NCI-H460 (cell line): ENCODE data around the gene HOATZ. TPM values are rescaled to one million over a fixed set of nuclear protein-coding genes. Genes with fewer than 3 reads are reported as not detected.
A peak's percentile ranks its signal among the peaks of the same experiment; 100 is the strongest.

Experiments
- DNase-seq: peaks from one replicate; pipeline ENCODE4 v3.0.0-alpha.2; 2016; ENCODE audit warnings: low read depth; ENCODE audit errors: extremely low read depth
- total RNA-seq: library from RNA; depleted of rRNA; stranded (reverse); fragments of >200 nt; shearing (Covaris generic); gene quantifications from 2 replicates; pipeline ENCODE4 v1.2.3, GENCODE V29; 2014

The HOATZ gene
- total RNA-seq, 1 experiment from 2014 or later: not detected

- DNase-seq: no peak
Observed at GRCh38 chr11:111542606-111543275, 28.2 kb downstream of the HOATZ start.

DNA sequence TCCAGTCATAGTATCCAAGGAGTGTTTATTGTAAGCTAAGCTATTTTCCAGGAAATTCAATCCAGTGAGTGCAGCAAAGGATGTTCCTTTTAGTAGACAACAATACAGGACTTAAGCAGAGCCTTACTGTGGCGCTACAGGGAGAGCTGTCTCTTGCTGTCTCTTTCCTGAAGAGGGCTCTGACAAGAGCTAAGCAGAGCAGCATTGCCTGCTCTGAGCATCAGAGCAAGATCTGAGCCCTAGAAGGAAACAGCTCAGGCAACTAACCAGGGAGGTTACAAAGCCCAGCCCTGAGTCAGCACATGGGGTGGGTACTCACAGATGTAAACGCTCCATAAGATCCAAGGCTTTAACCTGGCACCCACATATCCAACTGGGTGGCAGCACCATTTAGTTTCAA is 33.9 kb downstream of the HOATZ start:
- DNase-seq: no peak

DNA sequence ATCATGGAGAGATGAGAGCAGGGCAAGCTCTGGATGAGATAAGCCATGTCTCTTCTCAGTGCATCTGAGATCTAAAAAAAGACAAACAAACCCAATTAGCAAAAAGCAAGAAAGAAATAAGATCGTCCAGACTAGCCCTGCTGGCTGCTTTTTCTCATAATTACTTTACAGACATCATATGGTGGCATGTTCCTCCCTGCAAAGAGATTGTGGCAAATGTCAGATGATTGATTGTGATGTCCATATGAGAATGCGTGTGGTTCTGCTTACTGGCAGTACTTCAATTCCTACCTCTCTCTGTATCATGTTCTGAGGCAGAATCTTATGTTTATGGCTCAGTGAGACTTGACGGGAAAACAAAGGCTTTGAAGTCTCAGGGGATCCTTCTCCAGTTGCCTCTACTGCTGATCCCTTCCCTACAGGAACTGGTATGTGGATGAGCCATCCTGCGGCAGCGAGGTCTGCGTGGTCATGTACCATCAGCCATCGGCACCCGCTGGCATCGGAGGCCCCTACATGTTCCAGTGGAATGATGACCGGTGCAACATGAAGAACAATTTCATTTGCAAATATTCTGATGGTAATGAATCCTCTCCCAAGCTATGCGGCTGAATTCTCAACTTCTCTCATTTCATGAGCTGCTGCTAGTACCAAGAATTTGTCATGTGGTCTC is 34.8 kb downstream of the HOATZ start:
- DNase-seq: no peak

- DNase-seq: no peak
Observed at GRCh38 chr11:111549869-111550203, 35.3 kb downstream of the HOATZ start.

DNA sequence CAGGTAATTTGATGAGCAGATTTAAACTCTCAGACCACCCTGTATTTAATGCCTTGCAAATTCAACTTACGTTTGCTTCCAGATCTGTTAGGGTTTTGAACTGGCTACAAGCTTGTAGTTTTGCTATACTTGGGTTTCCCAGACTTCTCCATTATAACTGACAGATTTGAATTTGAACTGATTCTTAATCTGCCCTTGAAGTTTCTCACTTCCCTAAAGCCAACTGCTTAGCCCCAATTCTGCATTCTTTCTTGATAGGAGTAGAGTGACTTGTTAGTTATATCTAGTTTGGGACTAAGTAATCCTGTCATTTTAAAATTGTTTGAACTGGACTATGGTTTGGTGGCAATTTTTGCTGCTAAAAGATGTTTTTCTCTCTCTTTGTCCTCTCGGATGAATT is 35.7 kb downstream of the HOATZ start:
- no peak for DNase-seq

- DNase-seq: no peak
Observed at GRCh38 chr11:111554532-111554931, 40.0 kb downstream of the HOATZ start.

- no peak for DNase-seq
Observed at GRCh38 chr11:111555255-111555654, 40.7 kb downstream of the HOATZ start.

DNA sequence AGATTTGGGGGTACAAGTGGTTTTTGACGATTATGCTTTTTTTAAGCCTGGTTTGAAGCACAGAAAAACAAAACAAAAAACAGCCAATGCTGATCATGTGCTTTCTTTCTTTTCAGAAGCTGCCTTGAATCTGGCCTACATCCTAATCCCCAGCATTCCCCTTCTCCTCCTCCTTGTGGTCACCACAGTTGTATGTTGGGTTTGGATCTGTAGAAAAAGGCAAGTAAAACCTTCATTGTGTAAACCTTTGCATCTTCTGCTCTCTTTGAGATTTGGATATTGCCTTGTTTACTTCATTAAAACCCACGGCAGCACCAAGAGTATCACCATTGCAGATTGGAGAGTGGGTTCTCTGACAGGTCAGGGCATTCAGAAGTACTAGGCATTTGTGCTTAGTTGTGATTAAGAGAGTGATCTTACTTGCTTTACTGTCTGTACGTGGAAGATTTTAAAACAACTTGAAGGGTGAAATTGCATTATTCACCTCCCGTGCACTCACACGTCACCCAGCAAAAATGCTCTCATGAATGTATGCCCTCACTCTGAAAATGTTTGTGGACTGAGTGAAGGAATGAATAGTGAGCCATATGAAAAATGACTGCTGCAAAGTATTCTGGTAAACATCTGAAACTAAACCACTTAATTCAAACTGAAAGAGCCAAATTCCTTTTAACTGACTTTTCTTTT is 43.0 kb downstream of the HOATZ start:
- DNase-seq: no peak

DNA sequence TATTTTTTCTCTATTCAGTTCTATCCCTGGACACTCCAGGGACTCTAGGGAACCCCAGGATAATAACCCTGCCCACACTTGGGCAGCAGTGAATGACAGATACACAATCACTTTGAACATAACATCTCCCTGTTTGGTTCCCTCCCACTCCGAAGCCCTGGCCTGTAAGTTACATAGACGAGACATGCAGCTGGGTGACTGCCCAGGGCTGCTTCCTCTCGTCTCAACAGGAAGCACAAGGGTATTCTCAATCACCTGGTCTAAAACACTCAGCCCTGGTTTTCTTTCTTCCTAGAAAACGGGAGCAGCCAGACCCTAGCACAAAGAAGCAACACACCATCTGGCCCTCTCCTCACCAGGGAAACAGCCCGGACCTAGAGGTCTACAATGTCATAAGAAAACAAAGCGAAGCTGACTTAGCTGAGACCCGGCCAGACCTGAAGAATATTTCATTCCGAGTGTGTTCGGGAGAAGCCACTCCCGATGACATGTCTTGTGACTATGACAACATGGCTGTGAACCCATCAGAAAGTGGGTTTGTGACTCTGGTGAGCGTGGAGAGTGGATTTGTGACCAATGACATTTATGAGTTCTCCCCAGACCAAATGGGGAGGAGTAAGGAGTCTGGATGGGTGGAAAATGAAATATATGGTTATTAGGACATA is 45.4 kb downstream of the HOATZ start:
- no peak for DNase-seq

GRCh38 chr11:111560800-111561199 is 46.2 kb downstream of the HOATZ start:
- no peak for DNase-seq

GRCh38 chr11:111561306-111561705 is 46.7 kb downstream of the HOATZ start:
- DNase-seq: no peak

- DNase-seq: no peak
Observed at GRCh38 chr11:111561791-111562325, 47.3 kb downstream of the HOATZ start.

- no peak for DNase-seq
Observed at GRCh38 chr11:111562692-111563389, 48.3 kb downstream of the HOATZ start.

- peak; percentile 65 for DNase-seq
Observed at GRCh38 chr11:111565114-111565720, 50.6 kb downstream of the HOATZ start.

GRCh38 chr11:111566324-111566723 is 51.7 kb downstream of the HOATZ start:
- no peak for DNase-seq

- DNase-seq: no peak
Observed at GRCh38 chr11:111569476-111569875, 54.9 kb downstream of the HOATZ start.

GRCh38 chr11:111570796-111571195 is 56.2 kb downstream of the HOATZ start:
- DNase-seq: no peak

DNA sequence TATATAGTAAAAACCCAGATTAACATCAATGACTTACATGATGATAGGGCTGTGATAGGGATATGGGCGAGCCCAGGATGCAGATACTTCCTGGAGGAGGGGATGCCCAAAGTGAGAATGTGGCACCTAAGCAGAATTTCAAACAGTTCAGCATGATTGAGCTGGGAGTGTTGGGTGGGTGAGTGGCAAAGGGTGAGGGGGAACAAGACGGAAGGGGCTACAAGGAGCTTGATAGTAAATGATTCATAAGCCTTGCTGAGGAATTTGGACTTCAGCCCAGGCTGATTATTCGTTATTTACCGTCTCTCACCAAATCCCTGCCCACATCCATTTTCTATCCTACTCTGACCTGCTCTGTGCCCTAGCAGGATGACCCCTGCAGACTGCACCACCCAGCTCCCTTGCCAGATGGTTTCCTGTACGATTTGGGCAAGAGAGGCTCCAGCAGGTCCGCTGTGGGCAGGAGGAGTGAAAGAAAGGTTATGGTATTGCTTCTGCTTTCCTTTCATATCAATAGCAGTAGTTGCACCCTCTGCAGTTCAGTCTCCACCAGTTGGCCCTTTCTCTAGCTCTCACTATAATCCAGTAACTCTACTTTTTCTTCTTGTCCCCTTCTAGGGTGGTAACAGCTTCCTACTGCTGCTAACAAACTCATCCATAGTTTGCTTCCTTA is 57.4 kb downstream of the HOATZ start:
- no peak for DNase-seq

- no peak for DNase-seq
Observed at GRCh38 chr11:111572581-111572980, 58.0 kb downstream of the HOATZ start.

- no peak for DNase-seq
Observed at GRCh38 chr11:111573821-111574249, 59.3 kb downstream of the HOATZ start.
